Neural progenitor cell (in vitro differentiated cells): Measurements from ENCODE around the gene NLRP9. TPM values are rescaled to one million over a fixed set of nuclear protein-coding genes. Genes with fewer than 3 reads are reported as not detected.
"Not testable (repeated sequence)": the region's sequence is repeated elsewhere in the genome, so short reads cannot be mapped to it uniquely, and the experiment has no call there.

ENCODE experiments used
- DNase-seq: peaks from one replicate; pipeline ENCODE4 v3.0.0-alpha.2; 2016; ENCODE audit warnings: low spot score
- H2AFZ ChIP-seq: fragments of 200-600 bp; sonication (generic); replicated peaks from 2 replicates; pipeline ENCODE4 v1.6.1; 2016; ENCODE audit warnings: antibody characterized with exemption
- H3F3A ChIP-seq: fragments of 200-600 bp; sonication (generic); 2 replicates; pipeline ENCODE4 v1.6.1; 2016; ENCODE audit warnings: antibody characterized with exemption, low read depth
- H3K27ac ChIP-seq: fragments of 200-600 bp; sonication (generic); 2 replicates; pipeline ENCODE4 v1.5.1; 2016; ENCODE audit warnings: mild to moderate bottlenecking
- H3K27me3 ChIP-seq: fragments of 200-600 bp; sonication (generic); 2 replicates; pipeline ENCODE4 v1.6.1; 2016; ENCODE audit warnings: mild to moderate bottlenecking, moderate library complexity
- H3K36me3 ChIP-seq: fragments of 200-600 bp; sonication (generic); 2 replicates; pipeline ENCODE4 v1.5.1; 2016
- H3K4me1 ChIP-seq: fragments of 200-600 bp; sonication (generic); 2 replicates; pipeline ENCODE4 v1.6.1; 2016; ENCODE audit warnings: mixed run types
- H3K4me2 ChIP-seq: fragments of 200-600 bp; sonication (generic); 2 replicates; pipeline ENCODE4 v1.6.1; 2016
- H3K4me3 ChIP-seq: fragments of 200-600 bp; sonication (generic); 2 replicates; pipeline ENCODE4 v1.5.1; 2016
- H3K79me2 ChIP-seq: fragments of 200-600 bp; sonication (generic); 2 replicates; pipeline ENCODE4 v1.6.1; 2016; ENCODE audit warnings: low read depth
- H3K9ac ChIP-seq: fragments of 200-600 bp; sonication (generic); 2 replicates; pipeline ENCODE4 v1.6.1; 2016
- H3K9me3 ChIP-seq: fragments of 200-600 bp; sonication (generic); 2 replicates; pipeline ENCODE4 v1.5.1; 2016; ENCODE audit warnings: low read depth
- H4K20me1 ChIP-seq: fragments of 200-600 bp; sonication (generic); 2 replicates; pipeline ENCODE4 v1.6.1; 2016; ENCODE audit warnings: low read depth
- H3K27ac Mint-ChIP-seq: 3 replicates; pipeline ENCODE4 v1.8.0; 2021; ENCODE audit warnings: mixed read lengths
- H3K27me3 Mint-ChIP-seq: 2 replicates; pipeline ENCODE4 v1.8.0; 2022; ENCODE audit warnings: low read depth, mild to moderate bottlenecking, inconsistent platforms, moderate library complexity, mixed read lengths; ENCODE audit not compliant: insufficient read depth
- H3K36me3 Mint-ChIP-seq: 3 replicates; pipeline ENCODE4 v1.8.0; 2021; ENCODE audit warnings: mixed read lengths
- H3K4me1 Mint-ChIP-seq: 3 replicates; pipeline ENCODE4 v1.8.0; 2021; ENCODE audit warnings: mixed read lengths
- H3K4me3 Mint-ChIP-seq: 3 replicates; pipeline ENCODE4 v1.8.0; 2021; ENCODE audit warnings: mild to moderate bottlenecking, moderate library complexity, mixed read lengths
- H3K9me3 Mint-ChIP-seq: 3 replicates; pipeline ENCODE4 v1.8.0; 2020; ENCODE audit warnings: mixed read lengths
- CTCF ChIP-seq: fragments of 200-600 bp; sonication (generic); IDR thresholded peaks from 2 replicates; pipeline ENCODE4 v1.5.1; 2017; ENCODE audit warnings: antibody characterized with exemption, mild to moderate bottlenecking
- EZH2 ChIP-seq: fragments of 200-600 bp; sonication (generic); IDR thresholded peaks from 2 replicates; pipeline ENCODE4 v1.6.1; 2017; ENCODE audit warnings: antibody characterized with exemption, mild to moderate bottlenecking, moderate library complexity
- EZH2phosphoT487 ChIP-seq: fragments of 200-600 bp; sonication (generic); IDR thresholded peaks from 2 replicates; pipeline ENCODE4 v1.6.1; 2017; ENCODE audit warnings: antibody characterized with exemption
- total RNA-seq: library from RNA; depleted of rRNA; stranded (reverse); fragments of >200 nt; gene quantifications from 2 replicates; pipeline ENCODE4 v1.2.3, GENCODE V29; 2015; ENCODE audit warnings: low replicate concordance

Gene NLRP9
- total RNA-seq, 1 donor from 2014 or later = not detected

GRCh38 chr19:55720801-55721200, 17.4 kb downstream of the NLRP9 start:
- no peaks in the 10 kb centered on the region for H4K20me1 ChIP-seq
- no peak overlapping the region for H2AFZ ChIP-seq
- DNase-seq = no peak
- H3K4me1 Mint-ChIP-seq = no peaks in the 10 kb centered on the region
- H3K4me2 ChIP-seq = no peak overlapping the region
- TF ChIP-seq EZH2phosphoT487 (no peak), EZH2 (no peak), CTCF (no peak)
- H3K9ac ChIP-seq = no peak overlapping the region
- no peak overlapping the region for H3K27ac ChIP-seq
- no peaks in the 10 kb centered on the region for H3K4me1 ChIP-seq
- H3K36me3 ChIP-seq = no peaks in the 10 kb centered on the region
- H3F3A ChIP-seq = no peaks in the 10 kb centered on the region
- peaks cover 5% of the 10 kb centered on the region for H3K27me3 Mint-ChIP-seq
- H3K79me2 ChIP-seq = no peaks in the 10 kb centered on the region
- H3K27ac Mint-ChIP-seq = no peak overlapping the region
- H3K27me3 ChIP-seq = no peaks in the 10 kb centered on the region
- peaks cover 14% of the 10 kb centered on the region for H3K9me3 Mint-ChIP-seq
- no peaks in the 10 kb centered on the region for H3K36me3 Mint-ChIP-seq
- no peak overlapping the region for H3K4me3 Mint-ChIP-seq
- peaks cover 10% of the 10 kb centered on the region for H3K9me3 ChIP-seq
- no peak overlapping the region for H3K4me3 ChIP-seq

- Histone ChIP-seq H3K4me2 (no peak overlapping the region), H3K36me3 (no peaks in the 10 kb centered on the region), H3F3A (no peaks in the 10 kb centered on the region), H3K9me3 (peaks cover 10% of the 10 kb centered on the region), H3K79me2 (no peaks in the 10 kb centered on the region), H3K4me3 (no peak overlapping the region), H3K27me3 (no peaks in the 10 kb centered on the region), H3K4me1 (no peaks in the 10 kb centered on the region), H3K9ac (no peak overlapping the region), H3K27ac (no peak overlapping the region), H4K20me1 (no peaks in the 10 kb centered on the region), H2AFZ (no peak overlapping the region)
- TF ChIP-seq EZH2phosphoT487 = no peak
- TF ChIP-seq EZH2 = no peak
- TF ChIP-seq CTCF = no peak
- Mint-ChIP-seq H3K9me3 (peaks cover 14% of the 10 kb centered on the region), H3K4me3 (no peak overlapping the region), H3K4me1 (no peaks in the 10 kb centered on the region), H3K27me3 (peaks cover 5% of the 10 kb centered on the region), H3K27ac (no peak overlapping the region), H3K36me3 (no peaks in the 10 kb centered on the region)
- no peak for DNase-seq
Observed at GRCh38 chr19:55720214-55720746, 17.9 kb downstream of the NLRP9 start.

- H2AFZ ChIP-seq, H4K20me1 ChIP-seq, H3K4me2 ChIP-seq, H3K4me3 Mint-ChIP-seq, H3F3A ChIP-seq, H3K27ac ChIP-seq, H3K36me3 Mint-ChIP-seq, H3K79me2 ChIP-seq, H3K27me3 ChIP-seq, H3K4me3 ChIP-seq, H3K9ac ChIP-seq, H3K36me3 ChIP-seq, DNase-seq, H3K27ac Mint-ChIP-seq, H3K4me1 ChIP-seq, H3K4me1 Mint-ChIP-seq: not testable (repeated sequence)
- H3K9me3 Mint-ChIP-seq = peaks cover 15% of the 10 kb centered on the region
- H3K9me3 ChIP-seq = peaks cover 10% of the 10 kb centered on the region
- peaks cover 15% of the 10 kb centered on the region for H3K27me3 Mint-ChIP-seq
Observed at GRCh38 chr19:55717879-55718711, 20.1 kb downstream of the NLRP9 start.

- Histone ChIP-seq H2AFZ (no peak overlapping the region), H3K36me3 (no peaks in the 10 kb centered on the region), H3K4me1 (no peaks in the 10 kb centered on the region), H3K27me3 (no peaks in the 10 kb centered on the region), H4K20me1 (no peaks in the 10 kb centered on the region), H3K27ac (no peak overlapping the region), H3K9me3 (peaks cover 9% of the 10 kb centered on the region), H3K9ac (no peak overlapping the region), H3K79me2 (no peaks in the 10 kb centered on the region), H3F3A (no peaks in the 10 kb centered on the region), H3K4me2 (no peak overlapping the region), H3K4me3 (no peak overlapping the region)
- Mint-ChIP-seq H3K27ac (no peak overlapping the region), H3K4me3 (no peak overlapping the region), H3K9me3 (peaks cover 19% of the 10 kb centered on the region), H3K27me3 (peaks cover 18% of the 10 kb centered on the region), H3K36me3 (no peaks in the 10 kb centered on the region), H3K4me1 (peaks cover 2% of the 10 kb centered on the region)
- TF ChIP-seq EZH2phosphoT487 (no peak), CTCF (no peak), EZH2 (no peak)
- no peak for DNase-seq
Observed at GRCh38 chr19:55717251-55717650, 21.0 kb downstream of the NLRP9 start.
